MM.1S (cell line): ENCODE measurements around the gene POU1F1.

Experiments used
- DNase-seq: peaks from one replicate; pipeline ENCODE4 v3.0.0-alpha.2; 2015
- H2AFZ ChIP-seq: fragments of 300-600 bp; sonication (generic); 2 replicates; pipeline ENCODE4 v1.6.0; 2016; ENCODE audit warnings: antibody characterized with exemption, low read length
- H3F3A ChIP-seq: fragments of 300-600 bp; sonication (generic); 2 replicates; pipeline ENCODE4 v1.6.1; 2016; ENCODE audit warnings: mild to moderate bottlenecking, antibody characterized with exemption, low read length, moderate library complexity, mixed read lengths; ENCODE audit not compliant: insufficient read depth
- H3K27ac ChIP-seq: fragments of 300-600 bp; sonication (generic); 2 replicates; pipeline ENCODE4 v1.5.1; 2016; ENCODE audit warnings: mild to moderate bottlenecking, low read length
- H3K27me3 ChIP-seq: fragments of 300-600 bp; sonication (generic); replicated peaks from 2 replicates; pipeline ENCODE4 v1.6.0; 2016; ENCODE audit warnings: low read length; ENCODE audit not compliant: insufficient read depth
- H3K36me3 ChIP-seq: fragments of 300-600 bp; sonication (generic); replicated peaks from 2 replicates; pipeline ENCODE4 v1.6.1; 2016; ENCODE audit warnings: mild to moderate bottlenecking, low read length, mixed read lengths; ENCODE audit not compliant: insufficient read depth
- H3K4me1 ChIP-seq: fragments of 300-600 bp; sonication (generic); 2 replicates; pipeline ENCODE4 v1.6.1; 2016; ENCODE audit warnings: low read length, mixed read lengths
- H3K4me2 ChIP-seq: fragments of 300-600 bp; sonication (generic); 2 replicates; pipeline ENCODE4 v1.6.0; 2016; ENCODE audit warnings: low read depth, low read length
- H3K4me3 ChIP-seq: fragments of 300-600 bp; sonication (generic); 2 replicates; pipeline ENCODE4 v1.5.1; 2016; ENCODE audit warnings: low read length, mixed read lengths
- H3K79me2 ChIP-seq: fragments of 300-600 bp; sonication (generic); 2 replicates; pipeline ENCODE4 v1.6.1; 2016; ENCODE audit warnings: mixed run types, low read length, mixed read lengths
- H3K9ac ChIP-seq: fragments of 300-600 bp; sonication (generic); 2 replicates; pipeline ENCODE4 v1.6.1; 2016; ENCODE audit warnings: low read length, mixed read lengths
- H3K9me2 ChIP-seq: fragments of 300-600 bp; sonication (generic); replicated peaks from 2 replicates; pipeline ENCODE4 v1.6.1; 2016; ENCODE audit warnings: mild to moderate bottlenecking, low read length, mixed read lengths; ENCODE audit not compliant: insufficient read depth
- H3K9me3 ChIP-seq: fragments of 300-600 bp; sonication (generic); replicated peaks from 2 replicates; pipeline ENCODE4 v1.6.1; 2016; ENCODE audit warnings: mild to moderate bottlenecking, low read length, mixed read lengths; ENCODE audit not compliant: insufficient read depth
- H4K20me1 ChIP-seq: fragments of 300-600 bp; sonication (generic); 2 replicates; pipeline ENCODE4 v1.6.1; 2016; ENCODE audit warnings: mild to moderate bottlenecking, low read length, moderate library complexity, mixed read lengths; ENCODE audit not compliant: insufficient read depth
- CTCF ChIP-seq: fragments of 300-600 bp; sonication (generic); IDR thresholded peaks from 2 replicates; pipeline ENCODE4 v1.5.1; 2016; ENCODE audit warnings: antibody characterized with exemption, low read length, mixed read lengths
- EZH2 ChIP-seq: fragments of 300-600 bp; sonication (generic); optimal IDR thresholded peaks from 2 replicates; pipeline ENCODE3; 2017; ENCODE audit warnings: low read depth, mild to moderate bottlenecking, antibody characterized with exemption, low read length, mixed read lengths
- EZH2phosphoT487 ChIP-seq: fragments of 300-600 bp; sonication (generic); IDR thresholded peaks from 2 replicates; pipeline ENCODE4 v1.6.1; 2018; ENCODE audit warnings: antibody characterized with exemption, low read length

Gene POU1F1

GRCh38 chr3:87218560-87218959 lies 57.8 kb downstream of the POU1F1 start:
- Histone ChIP-seq H3K4me1 (no peaks in the 10 kb centered on the region), H3K27me3 (no peaks in the 10 kb centered on the region), H3K36me3 (no peaks in the 10 kb centered on the region), H3K9me2 (no peaks in the 10 kb centered on the region), H3K4me3 (no peak overlapping the region), H3K27ac (no peak overlapping the region), H3K9ac (no peak overlapping the region), H3K9me3 (no peaks in the 10 kb centered on the region; the same call in 1 of the 2 replicates), H2AFZ (no peak overlapping the region), H3F3A (no peaks in the 10 kb centered on the region), H3K79me2 (no peaks in the 10 kb centered on the region), H3K4me2 (no peak overlapping the region), H4K20me1 (no peaks in the 10 kb centered on the region)
- no peak for DNase-seq
- no peak for TF ChIP-seq EZH2
- TF ChIP-seq CTCF = no peak
- TF ChIP-seq EZH2phosphoT487 = no peak
